GM12892 (cell line): ENCODE results near the gene PTPRR.

Source experiments
- POLR2A ChIP-seq: IDR thresholded peaks from 2 replicates; pipeline ENCODE4 v1.6.1; 2011; ENCODE audit warnings: low read depth, low read length, control low read depth
- POLR2AphosphoS5 ChIP-seq: IDR thresholded peaks from 2 replicates; pipeline ENCODE4 v1.6.1; 2011; ENCODE audit warnings: low read depth, low read length, control low read depth

GRCh38 chr12:70603044-70603443, 317.5 kb downstream of the PTPRR start:
- TF ChIP-seq POLR2AphosphoS5 = no peak
- TF ChIP-seq POLR2A = no peak
